Measurements from ENCODE around the gene MZF1. TPM values are rescaled to one million over a fixed set of nuclear protein-coding genes. Genes with fewer than 3 reads are reported as not detected.
"Not testable (repeated sequence)": the region's sequence is repeated elsewhere in the genome, so short reads cannot be mapped to it uniquely, and the experiment has no call there.

Gene MZF1
- total RNA-seq, 1 experiment from 2014 or later: 20.3 TPM

GRCh38 chr19:58539169-58539559 is 34.0 kb downstream of the MZF1 start:
- H3K27ac ChIP-seq (ENCODE audit: low read depth, low read length, poor library complexity, severe bottlenecking); intact Hi-C loops (cut with micrococcal nuclease; ENCODE audit: unreplicated experiment); DNase-seq (ENCODE audit: low spot score); POLR2A ChIA-PET (ENCODE audit: low non-redundant PET); H3K36me3 ChIP-seq (ENCODE audit: insufficient read depth, low read length, poor library complexity, severe bottlenecking); BruUV-seq (replicated peaks); H3K4me1 ChIP-seq (ENCODE audit: insufficient read depth, low read length, poor library complexity, severe bottlenecking); H3K4me3 ChIP-seq (ENCODE audit: low read depth, low read length, poor library complexity, severe bottlenecking); CTCF ChIA-PET; H3K9me3 ChIP-seq (ENCODE audit: low read depth, low read length, poor library complexity, severe bottlenecking); H3K27me3 ChIP-seq (replicated peaks; ENCODE audit: insufficient read depth, low read depth, low read length, poor library complexity): not testable (repeated sequence)

GRCh38 chr19:58538257-58539168 is 34.6 kb downstream of the MZF1 start:
- CTCF ChIA-PET: interaction anchor here (0.6 to 0.7 kb wide), 2 partner anchors 12 to 19 kb away, joined by 3 to 10 read pairs; partner anchors contain the start of gene ZBTB45
- peak overlapping the region; percentile 35 for H3K4me3 ChIP-seq (ENCODE audit: low read depth, low read length, poor library complexity, severe bottlenecking)
- H3K27ac ChIP-seq (ENCODE audit: low read depth, low read length, poor library complexity, severe bottlenecking): peak overlapping the region; percentile 57
- TF ChIP-seq EZH2 (IDR thresholded peaks at IDR 0.05; ENCODE audit: borderline replicate concordance, low read depth, low read length, poor library complexity, severe bottlenecking): no peak
- TF ChIP-seq CTCF (conservative IDR thresholded peaks at IDR 0.05; ENCODE audit: low read depth, low read length): no peak
- H3K4me1 ChIP-seq (ENCODE audit: insufficient read depth, low read length, poor library complexity, severe bottlenecking): peaks cover 8% of the 10 kb centered on the region
- POLR2A ChIA-PET (ENCODE audit: low non-redundant PET): no interaction called here
- no peaks in the 10 kb centered on the region for H3K36me3 ChIP-seq (ENCODE audit: insufficient read depth, low read length, poor library complexity, severe bottlenecking)
- H3K9me3 ChIP-seq (ENCODE audit: low read depth, low read length, poor library complexity, severe bottlenecking): no peaks in the 10 kb centered on the region
- no peaks in the 10 kb centered on the region for H3K27me3 ChIP-seq (replicated peaks; ENCODE audit: insufficient read depth, low read depth, low read length, poor library complexity)
- TSS peak; percentile 85 for BruUV-seq (replicated peaks)
- peak; percentile 71 for DNase-seq (ENCODE audit: low spot score)
- intact Hi-C loops (cut with micrococcal nuclease; ENCODE audit: unreplicated experiment): no loop called here

DNA sequence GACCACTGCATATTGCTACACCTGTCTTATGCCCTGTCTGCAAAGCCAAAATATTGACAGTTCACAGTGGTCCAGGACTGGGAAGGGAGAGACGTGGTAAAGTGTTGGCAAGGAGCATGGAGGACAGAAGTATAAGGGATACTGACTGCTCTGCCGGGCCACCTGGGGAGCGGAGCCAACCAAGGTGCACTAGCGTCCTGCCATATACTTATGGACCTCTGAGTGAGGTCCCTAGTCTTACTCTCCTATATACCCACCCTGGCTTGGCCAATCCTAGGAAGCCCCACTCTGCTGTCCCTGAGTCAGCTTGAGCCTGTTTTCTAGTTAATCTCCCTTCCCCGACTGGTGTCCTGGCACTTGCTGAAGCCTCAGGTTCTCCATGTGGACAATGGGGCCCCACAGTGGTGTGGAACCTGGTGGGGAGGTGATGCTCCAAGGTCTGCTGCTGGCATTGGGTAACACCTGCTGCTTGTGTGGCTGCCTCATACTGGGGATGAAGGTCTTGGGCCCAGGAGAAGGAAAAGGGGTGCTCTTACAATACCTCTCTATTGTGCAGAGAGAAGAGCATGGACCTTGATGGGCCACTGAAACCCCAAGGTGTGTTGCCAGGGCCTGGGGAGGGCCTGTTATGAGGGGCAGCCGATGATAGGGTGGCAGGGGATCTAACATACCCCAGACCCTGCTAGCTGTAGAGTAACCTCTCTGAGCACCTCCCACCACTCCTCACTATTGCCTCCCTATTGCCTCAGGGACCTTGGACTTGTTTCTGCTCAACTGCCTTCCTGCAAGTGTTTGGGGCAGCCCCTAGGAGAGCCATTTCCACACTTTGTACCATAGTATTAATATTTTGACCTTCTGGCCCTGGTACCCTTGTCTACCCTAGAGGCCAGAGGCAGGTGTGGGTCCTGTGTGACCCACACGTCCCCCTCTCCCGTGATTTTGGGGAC is 36.0 kb downstream of the MZF1 start:
- Histone ChIP-seq H3K27me3 (replicated peaks; ENCODE audit: insufficient read depth, low read depth, low read length, poor library complexity) (no peaks in the 10 kb centered on the region), H3K27ac (ENCODE audit: low read depth, low read length, poor library complexity, severe bottlenecking) (no peak overlapping the region), H3K9me3 (ENCODE audit: low read depth, low read length, poor library complexity, severe bottlenecking) (no peaks in the 10 kb centered on the region), H3K4me3 (ENCODE audit: low read depth, low read length, poor library complexity, severe bottlenecking) (no peak overlapping the region), H3K4me1 (ENCODE audit: insufficient read depth, low read length, poor library complexity, severe bottlenecking) (peaks cover 8% of the 10 kb centered on the region), H3K36me3 (ENCODE audit: insufficient read depth, low read length, poor library complexity, severe bottlenecking) (no peaks in the 10 kb centered on the region)
- intact Hi-C loops (cut with micrococcal nuclease; ENCODE audit: unreplicated experiment): no loop called here
- no peak for DNase-seq (ENCODE audit: low spot score)
- TF ChIP-seq EZH2 (IDR thresholded peaks at IDR 0.05; ENCODE audit: borderline replicate concordance, low read depth, low read length, poor library complexity, severe bottlenecking) (no peak), CTCF (conservative IDR thresholded peaks at IDR 0.05; ENCODE audit: low read depth, low read length) (no peak)
- ChIA-PET CTCF (interaction anchor here (0.6 kb wide), 1 partner anchor 11 kb away, joined by 10 read pairs; no protein-coding TSS in a partner anchor), POLR2A (ENCODE audit: low non-redundant PET) (no interaction called here)
- BruUV-seq (replicated peaks): no TSS peak
